ENCODE measurements around the gene KRT6C.
"Not testable (repeated sequence)": the region's sequence is repeated elsewhere in the genome, so short reads cannot be mapped to it uniquely, and the experiment has no call there.

KRT6C gene

DNA sequence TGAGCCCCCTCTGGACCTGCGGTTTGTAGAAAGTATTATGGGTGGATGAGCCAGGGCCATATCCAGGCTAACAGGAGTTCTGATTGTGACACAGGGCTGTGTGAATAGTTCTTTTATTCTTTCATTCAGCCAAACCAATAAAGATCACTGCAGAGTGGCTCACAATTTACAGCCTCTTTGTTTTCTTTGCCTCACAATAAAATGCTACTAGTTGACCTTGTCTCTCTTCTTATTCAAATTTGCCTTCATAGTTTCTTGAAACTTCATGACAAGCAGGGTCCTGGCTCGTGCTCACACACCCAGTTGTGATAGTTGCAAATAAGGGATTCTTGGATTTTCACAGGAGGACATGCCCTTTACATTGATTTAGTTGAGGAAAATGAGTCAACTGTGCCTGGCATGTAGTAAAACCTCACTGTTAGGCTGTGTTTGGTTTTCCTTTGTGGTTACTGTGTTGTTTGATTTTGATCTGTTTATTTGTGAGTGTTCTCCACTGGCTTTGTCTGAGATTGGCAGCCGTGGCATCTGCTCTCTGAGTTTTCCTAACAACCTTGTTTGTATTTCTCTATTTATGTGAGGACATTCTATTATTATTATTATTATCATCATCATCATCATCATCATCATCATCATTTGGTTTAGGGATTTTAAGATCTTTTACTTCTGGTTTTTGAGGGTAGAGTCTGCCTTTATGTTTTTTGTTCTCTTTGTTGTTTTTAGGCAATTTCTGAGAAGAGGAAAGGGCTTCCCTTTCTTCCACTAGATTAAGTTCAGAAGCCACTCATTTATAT is 19.0 kb downstream of the KRT6C start:
- peak; percentile 75 for DNase-seq

DNA sequence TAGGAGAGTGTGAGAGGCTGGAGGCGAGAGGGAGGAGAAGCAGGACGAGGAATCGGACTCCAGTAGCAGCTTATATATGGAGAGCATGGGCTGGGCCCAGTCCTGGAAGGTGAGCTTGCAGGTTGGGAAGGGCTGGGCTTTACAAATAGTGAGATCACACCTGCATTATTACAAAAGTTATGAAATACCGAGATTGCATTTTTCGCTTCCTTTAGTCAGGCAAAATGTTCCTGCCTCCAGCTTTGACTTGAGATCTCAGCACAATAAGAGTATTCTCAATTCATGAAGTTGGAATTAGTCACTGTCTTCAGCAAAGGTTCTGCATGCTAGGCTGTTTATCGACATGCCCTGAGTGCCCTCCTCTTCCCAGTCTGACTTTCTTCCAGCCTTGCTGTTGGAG is 21.5 kb downstream of the KRT6C start, which contains the start of gene KRT6B:
KRT6B (minus strand) TSS at position 46 of the 400 bp plus-strand sequence. CDS start 68 bp downstream, outside the sequence.
- no peak for DNase-seq

DNA sequence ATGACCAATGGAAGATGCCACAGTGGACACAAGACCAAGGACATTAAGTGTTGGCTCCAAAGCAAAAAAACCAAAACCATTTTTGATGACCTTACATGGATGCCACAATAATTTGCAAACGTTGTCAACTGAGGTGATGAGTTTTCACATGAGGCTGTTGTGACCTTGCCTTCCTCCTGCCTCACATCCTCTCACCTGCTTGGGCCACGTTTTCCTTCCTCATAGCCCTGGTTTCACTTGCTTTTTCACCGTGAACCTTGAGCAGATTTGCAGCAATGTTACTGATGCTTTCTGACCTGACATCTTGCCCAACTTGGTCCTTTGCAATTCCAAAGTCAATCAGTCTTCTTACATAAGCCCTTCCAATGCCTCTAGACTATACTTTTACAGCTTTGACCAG is 25.4 kb downstream of the KRT6C start:
- DNase-seq, result no peak

DNA sequence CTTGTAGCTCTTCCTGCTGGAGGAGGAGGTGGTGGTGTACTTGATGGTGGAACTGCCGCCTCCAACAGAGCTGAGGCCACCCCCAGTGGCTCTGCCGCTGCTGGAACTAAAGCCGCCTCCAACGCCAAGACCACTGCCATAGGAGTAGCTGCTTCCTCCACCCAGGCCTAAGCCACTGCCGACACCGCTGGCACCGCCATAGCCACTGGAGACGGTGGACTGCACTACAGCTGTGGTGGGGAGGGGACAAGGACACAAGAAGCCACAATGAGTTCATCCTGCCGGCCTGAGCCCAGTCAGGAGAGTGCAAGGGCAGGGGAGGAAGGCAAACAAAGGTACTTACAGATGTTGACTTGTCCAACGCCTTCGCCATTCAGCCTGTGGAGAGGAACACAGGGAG is 26.4 kb downstream of the KRT6C start:
- not testable (repeated sequence) for DNase-seq

DNA sequence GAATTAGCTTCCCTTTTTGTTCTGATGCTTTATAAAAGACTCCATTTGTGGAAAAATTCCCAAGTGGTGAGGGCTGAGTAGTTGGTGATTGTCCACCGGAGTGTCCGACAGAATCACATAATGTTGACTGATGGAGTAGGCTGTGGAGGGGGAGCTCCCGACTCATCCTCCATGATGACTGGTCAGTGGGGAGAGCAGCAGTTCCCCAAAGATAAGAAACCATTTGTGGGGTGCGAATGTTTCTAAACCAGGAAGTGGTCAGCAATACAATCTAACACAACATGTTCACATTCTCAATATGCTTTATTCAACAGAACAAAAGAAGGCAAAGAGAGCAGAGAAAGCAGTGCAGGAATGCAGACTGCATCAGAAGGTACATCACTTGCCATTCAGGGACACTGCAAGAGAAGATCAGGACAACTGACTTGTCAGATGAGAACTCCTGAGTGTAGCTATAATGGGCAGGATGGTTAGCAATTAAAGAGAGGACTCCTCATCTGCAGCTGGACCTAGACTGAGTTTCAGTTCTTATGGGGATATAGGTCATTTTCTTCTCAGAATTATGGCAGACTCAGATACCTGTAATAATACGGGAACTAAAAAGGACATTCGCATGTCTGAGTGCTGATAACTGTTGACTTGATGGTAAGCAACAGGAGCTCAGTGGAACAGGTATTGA is 27.1 kb downstream of the KRT6C start:
- no peak for DNase-seq

DNA sequence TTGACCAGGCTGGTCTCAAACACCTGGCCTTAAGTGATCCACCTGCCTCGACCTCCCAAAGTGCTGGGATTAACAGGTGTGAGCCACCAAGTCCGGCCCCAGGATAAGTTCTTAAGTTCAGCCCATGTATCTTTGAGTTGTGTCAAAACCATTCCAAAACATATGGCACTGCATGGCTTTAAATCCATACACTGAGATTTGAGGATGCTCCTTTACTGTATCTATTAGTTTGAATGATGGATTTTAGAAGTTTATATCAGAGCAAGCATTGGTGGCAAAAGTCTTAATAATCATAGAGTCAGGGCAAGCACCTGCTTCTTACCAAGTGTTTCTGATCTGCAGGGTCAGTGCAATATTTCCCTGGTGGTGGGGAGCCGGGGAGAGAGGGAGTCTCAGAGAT is 27.7 kb downstream of the KRT6C start:
- no peak for DNase-seq

DNA sequence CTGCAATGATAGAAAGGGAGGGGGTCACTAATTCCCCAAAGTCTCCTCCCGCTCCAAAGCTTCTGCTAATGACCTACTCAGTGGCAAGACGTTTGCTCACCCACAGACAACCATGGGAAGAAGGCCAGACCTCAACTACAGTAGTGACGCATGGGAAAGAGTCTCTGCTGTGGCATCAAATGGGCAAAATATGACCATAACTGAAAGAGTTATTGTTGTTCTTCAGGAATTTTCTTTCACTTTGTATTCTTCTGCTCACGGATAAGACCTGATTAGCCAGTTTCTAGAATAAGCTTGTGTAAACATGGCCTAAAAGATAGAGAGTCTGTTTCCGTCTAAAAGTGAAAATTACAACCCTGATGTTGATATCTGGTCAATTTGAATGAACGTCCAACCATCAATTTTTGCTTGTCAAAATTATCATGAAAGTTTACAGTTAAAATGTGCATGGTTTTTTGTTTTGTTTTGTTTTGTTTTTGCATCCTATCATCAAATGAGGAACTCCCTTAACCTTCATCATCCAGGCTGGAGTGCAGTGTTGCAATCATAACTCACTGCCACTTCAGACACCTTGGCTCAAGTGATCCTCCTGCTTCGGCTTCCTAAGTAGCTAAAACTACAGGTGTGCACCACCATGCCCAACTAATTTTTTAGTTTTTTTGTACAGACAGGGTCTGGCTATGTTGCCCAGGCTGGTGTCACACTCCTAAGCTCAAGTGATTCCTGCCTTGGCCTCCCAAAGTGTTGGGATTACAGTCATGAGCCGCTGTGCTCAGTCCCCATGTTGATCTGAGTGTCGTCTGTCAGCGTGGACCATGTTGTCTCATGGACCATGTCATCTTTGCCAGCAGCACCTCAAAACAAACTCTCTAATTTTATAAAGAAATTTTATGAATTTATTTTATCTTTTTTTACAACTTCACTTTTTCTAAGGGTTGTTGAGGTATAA is 28.7 kb downstream of the KRT6C start:
- DNase-seq, result no peak

DNA sequence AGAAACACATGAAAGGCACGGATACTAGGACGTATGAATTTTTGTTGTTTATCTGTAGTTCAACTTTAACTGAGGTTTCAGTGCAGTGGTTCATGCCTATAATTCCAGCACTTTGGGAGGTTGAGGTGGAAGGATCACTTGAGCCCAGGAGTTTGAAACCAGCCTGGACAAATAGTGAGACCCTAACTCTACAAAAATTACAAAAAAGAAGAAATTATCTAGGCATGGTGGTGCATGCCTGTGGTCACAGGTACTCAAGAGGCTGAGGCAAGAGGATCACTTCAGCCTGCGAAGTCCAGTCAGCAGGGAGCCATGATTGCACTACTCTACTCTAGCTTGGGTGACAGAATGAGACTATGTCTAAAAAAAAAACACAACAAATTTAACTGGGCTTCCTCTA is 29.6 kb downstream of the KRT6C start:
- DNase-seq, result no peak

DNA sequence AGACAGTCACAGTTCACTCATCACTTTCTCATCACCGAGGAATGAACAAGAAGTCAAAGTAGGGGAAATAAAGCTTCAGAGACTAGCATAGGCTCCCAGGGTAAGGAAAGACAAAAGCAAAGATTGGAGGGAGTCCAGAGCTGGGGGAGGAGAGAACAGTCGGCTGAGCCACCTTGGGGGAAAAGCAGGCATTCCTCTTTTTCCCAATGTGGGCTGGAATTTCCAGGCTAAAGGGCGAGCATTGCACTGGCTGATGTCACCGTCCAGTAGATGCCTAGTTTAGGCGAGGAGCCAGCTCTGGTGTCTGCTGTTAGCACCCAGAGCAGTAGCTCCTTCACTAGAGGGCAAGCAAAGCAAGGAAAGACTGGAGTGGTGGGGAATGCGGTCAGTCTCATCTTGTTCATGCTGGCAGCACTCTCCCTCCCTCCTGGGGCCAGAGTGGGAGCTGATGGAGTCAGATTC is 31.0 kb downstream of the KRT6C start:
- no peak for DNase-seq

DNA sequence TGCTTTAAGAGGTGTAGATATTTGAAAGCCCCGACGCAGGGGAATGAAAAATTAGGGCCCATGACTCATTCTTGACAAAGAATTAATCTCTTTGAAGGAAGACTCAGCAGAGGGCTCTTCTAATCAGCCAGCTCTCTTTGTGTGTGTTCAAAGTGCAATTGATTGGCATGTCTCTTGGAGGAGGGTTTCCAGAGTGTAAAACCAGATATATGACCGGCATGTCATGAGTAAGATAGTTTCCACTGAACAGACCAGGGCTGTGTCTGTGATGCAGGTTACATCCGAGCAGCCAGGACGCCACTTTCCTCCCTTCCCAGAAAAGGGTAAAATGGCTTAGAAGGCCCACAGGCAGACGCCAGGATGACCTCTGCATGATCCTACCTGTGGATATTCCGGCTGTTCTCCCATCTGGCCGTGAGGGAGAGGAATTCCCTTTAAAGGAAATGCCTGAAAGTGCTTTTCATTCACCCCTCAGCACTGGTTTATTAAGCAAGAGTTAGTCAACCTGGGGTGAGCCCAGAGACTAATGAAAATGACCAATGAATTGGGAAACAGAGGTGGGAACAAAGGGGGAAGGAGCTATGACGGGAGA is 32.2 kb downstream of the KRT6C start:
- DNase-seq, result no peak

DNA sequence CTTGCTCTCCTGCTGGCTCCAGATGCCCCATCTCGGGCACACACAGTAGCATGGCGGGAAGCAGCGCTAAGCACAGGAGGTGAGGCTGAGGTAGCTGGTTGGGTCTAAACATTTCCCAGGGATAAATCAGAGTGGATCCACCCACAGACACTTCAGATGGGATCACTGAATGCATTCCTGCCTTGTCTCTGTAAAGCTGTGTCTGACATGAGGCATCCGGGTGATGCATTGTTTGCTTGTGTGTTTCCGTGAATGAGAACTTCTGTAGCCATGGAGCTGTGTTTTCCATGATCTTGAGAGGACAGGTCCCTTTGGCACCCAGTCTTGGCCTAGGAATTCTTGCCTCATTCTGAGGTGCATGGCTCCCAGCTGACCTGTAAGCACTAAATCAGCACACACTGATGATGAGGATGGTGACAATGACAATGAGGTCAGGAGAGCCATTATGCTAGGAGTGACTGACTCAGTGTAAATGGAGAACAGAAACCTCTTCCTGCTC is 32.7 kb downstream of the KRT6C start:
- DNase-seq, result no peak

DNA sequence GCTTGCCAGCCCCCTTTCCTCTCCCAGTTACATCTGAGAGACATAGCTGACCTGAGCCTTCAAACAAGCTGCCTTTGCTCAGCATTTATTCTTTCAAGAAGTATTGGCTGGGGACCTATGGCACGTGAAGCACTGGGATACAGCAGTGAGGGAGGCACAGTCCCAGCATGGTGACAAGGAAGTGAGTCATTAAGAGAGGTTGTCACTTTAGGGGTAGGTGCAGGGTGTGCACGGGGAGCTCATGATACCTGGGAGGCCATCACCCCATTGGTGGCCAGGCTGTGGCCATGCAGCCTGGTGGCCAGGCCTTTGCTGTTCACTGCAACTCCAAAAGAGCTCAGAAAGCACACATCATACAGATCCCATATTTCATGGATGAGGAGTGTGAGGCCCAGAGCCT is 33.8 kb downstream of the KRT6C start:
- DNase-seq, result no peak

DNA sequence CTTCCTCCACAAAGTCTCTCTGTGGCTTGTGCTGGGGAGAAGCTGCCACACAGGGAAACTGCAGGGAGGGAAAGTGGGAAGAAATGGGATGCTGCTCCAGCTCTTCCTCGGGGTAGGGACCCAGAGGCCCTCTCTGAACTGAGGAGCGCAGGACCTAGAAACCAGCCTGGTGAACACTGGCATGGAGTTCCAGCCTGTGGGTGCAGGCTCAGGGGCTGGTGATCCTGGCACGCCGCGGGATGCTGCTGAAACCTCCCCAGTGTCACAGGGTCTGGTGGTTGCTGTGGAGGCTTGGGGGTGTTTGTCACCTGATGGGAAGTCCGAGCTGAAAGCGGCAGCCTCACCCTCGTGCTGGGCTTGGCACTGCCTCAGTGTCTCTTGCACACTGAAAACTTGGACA is 34.2 kb downstream of the KRT6C start:
- DNase-seq, result no peak

DNA sequence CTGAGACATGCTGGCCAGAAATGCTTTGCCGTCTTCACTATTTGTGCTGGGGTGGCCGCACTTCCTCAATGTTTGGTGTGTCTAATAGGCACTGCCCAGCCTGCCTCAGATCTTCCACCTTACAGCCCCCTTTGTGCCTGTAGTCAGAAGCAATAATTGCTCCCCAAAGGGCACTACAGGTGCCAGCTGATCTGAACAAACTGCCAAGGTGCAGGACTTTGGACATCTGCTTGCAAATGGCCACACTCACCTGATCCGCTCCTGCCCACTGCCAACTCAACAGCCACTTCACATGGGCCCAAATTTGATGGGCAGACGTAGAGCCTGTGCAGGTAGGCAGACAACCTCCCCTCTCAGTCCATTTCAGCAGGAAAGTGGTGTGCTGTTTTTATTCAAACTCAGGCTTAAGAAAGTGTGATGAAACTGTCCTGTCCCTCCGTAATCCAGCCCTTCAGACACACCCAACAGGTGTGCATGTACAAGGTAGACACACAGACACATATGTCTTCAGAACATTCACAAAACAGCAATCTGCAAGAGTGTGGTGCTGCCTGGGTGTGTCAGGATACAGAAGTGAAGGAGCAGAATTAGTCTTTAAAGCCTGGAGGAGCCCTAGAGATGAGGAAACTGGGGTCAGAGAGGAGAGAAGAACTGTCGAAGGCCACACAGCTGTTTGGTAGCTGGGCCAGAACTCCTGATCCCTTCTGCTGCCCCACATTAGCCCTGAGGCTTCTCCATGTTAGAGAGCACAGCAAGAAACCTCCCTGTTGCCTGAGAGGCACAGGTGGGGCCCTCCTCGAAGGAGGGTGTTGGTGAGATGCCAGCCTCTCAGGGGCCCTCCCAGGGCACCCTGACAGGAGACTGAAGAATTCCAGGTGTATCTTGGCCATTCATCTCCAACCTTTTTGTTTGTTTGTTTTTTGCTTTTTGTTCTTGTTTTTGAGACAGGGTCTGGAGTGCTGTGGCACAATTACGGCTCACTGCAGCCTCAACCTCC is 35.0 kb downstream of the KRT6C start:
- DNase-seq, result no peak

DNA sequence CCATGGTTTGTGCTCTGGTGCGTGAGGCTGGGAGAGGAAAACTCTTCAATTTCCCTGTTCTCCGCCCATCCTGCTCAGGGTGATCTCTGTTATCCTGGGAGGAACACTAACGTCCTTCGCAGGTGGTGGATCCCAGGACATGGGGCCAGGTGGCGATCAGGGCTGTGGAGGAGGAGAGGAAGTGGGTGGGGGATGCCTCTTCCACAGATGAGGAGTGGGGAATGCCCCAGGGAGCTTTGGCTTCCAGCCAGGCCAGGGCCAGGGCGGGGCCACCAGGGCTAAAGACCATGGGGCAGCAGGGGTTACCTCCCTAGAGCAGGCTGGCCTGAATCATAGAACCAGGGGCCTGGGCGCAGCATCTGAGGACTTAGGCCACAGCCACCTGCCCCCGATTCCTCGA is 36.1 kb downstream of the KRT6C start:
- no peak for DNase-seq

DNA sequence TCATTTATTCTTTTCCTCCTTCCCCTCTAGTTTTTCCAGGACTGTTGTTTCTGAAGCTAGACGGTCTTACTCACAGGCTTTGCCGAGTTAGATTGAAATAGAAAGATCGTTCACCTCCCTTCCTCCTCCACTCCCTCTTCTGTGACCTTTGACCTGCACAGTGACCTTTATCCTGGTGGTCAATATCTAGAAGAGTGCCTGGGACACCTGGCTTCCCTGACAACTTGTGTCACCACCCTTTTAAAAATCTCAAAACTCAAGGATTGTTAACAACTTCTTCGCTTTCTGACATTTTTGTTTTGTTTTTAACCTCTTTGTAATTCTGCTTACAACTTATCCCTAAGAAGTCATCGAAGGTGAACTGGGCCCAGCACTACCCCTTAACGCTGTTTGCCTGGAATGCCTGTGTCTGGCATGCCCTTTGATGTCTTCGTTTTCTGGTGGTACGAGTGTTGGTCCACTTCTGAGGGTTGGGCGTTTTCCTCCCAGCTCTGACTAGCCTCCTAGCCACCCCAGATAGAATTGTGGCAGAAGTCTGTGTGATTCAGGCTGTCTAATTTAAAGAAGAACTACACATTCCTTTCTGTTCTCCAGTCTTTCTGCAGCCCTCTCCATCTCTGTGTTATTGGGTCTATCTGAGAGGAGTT is 36.7 kb downstream of the KRT6C start:
- DNase-seq, result no peak

DNA sequence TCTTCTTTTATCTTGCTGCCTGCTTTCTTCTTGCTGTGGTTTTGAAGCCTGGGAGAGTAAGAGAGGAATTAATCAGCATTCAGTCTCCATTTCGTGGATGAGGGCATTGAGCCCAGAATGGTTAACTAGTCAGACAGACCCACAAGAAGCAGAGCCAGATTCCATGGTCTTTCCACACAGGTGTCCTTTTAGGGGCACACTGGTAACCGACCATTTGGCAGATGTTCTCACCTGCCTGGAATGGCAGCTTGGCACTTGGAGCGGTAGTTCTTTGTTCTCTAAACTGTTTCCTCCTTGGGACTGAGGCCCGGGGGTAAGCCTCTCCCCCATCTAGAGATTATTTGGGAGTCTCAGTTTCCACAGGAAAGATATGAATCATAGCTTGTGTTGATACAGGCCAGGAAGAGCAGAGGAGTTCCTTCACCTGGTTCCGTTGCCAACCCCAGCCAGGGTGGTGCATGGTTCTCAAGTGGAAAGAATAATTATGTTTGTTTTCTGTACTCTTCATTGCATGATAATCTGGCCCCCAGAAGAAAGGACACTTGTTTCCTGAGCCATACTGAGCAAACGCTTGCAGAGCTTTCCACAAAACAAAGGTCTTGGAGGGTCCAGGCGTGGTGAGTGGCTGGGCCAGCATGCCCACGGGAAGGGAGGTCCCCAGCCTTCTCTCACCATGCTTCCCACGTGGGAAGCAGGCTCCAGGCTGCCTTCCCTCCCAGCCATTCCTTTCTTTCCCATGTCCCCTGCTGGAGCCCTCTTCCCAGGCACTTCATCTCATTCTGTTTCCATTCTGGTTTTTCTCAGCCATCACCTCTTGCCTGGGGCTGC is 37.4 kb downstream of the KRT6C start:
- DNase-seq, result no peak

DNA sequence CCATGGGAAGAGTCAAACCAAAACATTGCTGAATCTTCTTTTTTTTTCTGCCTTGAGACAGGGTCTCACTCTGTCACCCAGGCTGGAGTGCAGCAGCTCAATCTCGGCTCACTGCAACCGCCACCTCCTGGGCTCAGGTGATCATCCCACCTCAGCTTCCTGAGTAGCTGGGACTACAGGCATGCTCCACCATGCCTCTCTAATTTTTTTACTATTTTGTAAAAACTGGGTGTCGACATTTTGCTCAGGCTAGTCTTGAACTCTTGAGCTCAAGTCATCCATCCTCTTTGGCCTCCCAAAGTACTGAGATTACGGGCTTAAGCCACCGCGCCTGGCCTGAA is 38.0 kb downstream of the KRT6C start:
- DNase-seq, result no peak

DNA sequence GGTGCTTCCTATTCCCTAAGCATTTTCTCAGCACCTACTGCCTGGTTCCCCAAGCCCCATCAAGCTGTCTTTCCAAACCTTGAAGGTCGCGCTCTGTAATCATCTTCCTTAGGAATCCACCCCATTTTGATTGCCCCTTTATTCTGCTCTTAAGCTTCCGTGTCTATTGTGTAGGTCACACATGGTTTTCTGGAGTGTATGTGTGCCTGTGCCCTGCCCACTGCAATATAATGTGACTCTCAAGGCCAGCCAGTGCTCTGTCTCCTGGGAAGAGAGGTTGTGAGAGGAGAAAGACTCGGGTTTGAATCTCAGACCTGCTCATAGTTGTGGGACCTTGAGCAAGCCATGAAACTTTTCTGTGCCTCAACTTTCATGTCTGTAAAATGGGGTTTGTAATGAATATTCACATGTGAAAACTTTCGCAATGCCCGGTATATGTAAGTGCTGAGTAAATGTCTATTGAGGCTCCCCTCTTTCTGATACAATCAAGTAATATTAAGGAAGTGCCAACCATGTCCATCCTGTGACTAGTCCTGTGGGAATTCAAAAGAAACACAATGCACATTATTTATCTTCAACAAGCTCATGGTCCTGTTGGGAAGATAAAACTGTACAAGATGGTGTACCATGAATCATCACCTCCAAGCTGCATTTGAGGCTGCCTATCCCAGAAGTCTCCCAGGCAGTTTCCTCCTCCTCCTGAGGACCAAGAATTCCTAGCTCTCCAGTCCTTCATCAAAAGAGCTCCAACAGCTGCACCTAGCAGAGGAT is 38.7 kb downstream of the KRT6C start:
- no peak for DNase-seq
